ENCODE measurements around the gene DCTN3. TPM values are rescaled to one million over a fixed set of nuclear protein-coding genes. Genes with fewer than 3 reads are reported as not detected.
A peak's percentile ranks its signal among the peaks of the same experiment; 100 is the strongest.

DCTN3 gene
- total and polyA plus RNA-seq, 4 experiments from 2014 or later, result 57.8 to 144 (median 87.0) TPM

- peaks cover 12 to 45% (median 20%) of the 10 kb centered on the region in 4 donors for H3K4me1 Mint-ChIP-seq
- H3K27ac Mint-ChIP-seq, result peak within 1 kb of the TSS in 3 of 7 donors; percentile 5 to 63 (median 30)
- H3K9me3 Mint-ChIP-seq, result peaks cover 0 to 2% (median 0%) of the 10 kb centered on the region in 8 donors
- H3K27ac ChIP-seq (ENCODE audit: low read depth, low read length), result no peak within 1 kb of the TSS
- H3K4me3 ChIP-seq (ENCODE audit: low read length in 2 of 2), result peak within 1 kb of the TSS in 1 of 2 donors; percentile 50
- intact Hi-C loops (cut with micrococcal nuclease), result loop anchor here (5.0 kb wide), 1 partner anchor 43 kb away; no protein-coding TSS in a partner anchor
- DNase-seq, result peak in 2 of 5 donors; percentile 10 to 20
- no peaks in the 10 kb centered on the region for H3K9me3 ChIP-seq (ENCODE audit: control insufficient read depth in 1 of 2, low read length in 2 of 2)
- H3K4me1 ChIP-seq (ENCODE audit: insufficient read depth, low read length), result peaks cover 25% of the 10 kb centered on the region
- ChIA-PET CTCF (ENCODE audit: partially characterized antibody) (no interaction called here), POLR2A (ENCODE audit: partially characterized antibody) (no interaction called here)
- peak within 1 kb of the TSS; percentile 78 to 86 (median 82) for H3K4me3 Mint-ChIP-seq
- H3K36me3 Mint-ChIP-seq, result no peaks in the 10 kb centered on the region
- no peaks in the 10 kb centered on the region for H3K36me3 ChIP-seq (ENCODE audit: insufficient read depth, low read length)
- peaks cover 56 to 74% of the 10 kb centered on the region in 2 donors for H3K27me3 Mint-ChIP-seq
- H3K27me3 ChIP-seq (ENCODE audit: insufficient read depth, low read length), result peaks cover 43% of the 10 kb centered on the region
Measured at GRCh38 chr9:34589636-34590380, 30.5 kb downstream of the DCTN3 start, which contains the start of gene CNTFR. Gene CNTFR, minus strand, starts transcription at chr9:34589724. Its CDS starts 20,743 bp downstream, at chr9:34568981.

- Histone ChIP-seq H3K36me3 (ENCODE audit: insufficient read depth, low read length) (no peaks in the 10 kb centered on the region), H3K27me3 (ENCODE audit: insufficient read depth, low read length) (peaks cover 44% of the 10 kb centered on the region), H3K9me3 (ENCODE audit: control insufficient read depth in 1 of 2, low read length in 2 of 2) (no peaks in the 10 kb centered on the region), H3K4me1 (ENCODE audit: insufficient read depth, low read length) (peaks cover 25% of the 10 kb centered on the region), H3K27ac (ENCODE audit: low read depth, low read length) (no peak overlapping the region), H3K4me3 (ENCODE audit: low read length in 2 of 2) (no peak overlapping the region)
- ChIA-PET POLR2A (ENCODE audit: partially characterized antibody) (no interaction called here), CTCF (ENCODE audit: partially characterized antibody) (interaction anchor here (1.8 kb wide), 1 partner anchor 185 kb away, joined by 7 read pairs; no protein-coding TSS in a partner anchor)
- Mint-ChIP-seq H3K27me3 (peaks cover 58 to 82% of the 10 kb centered on the region in 2 donors), H3K4me3 (peak overlapping the region; percentile 70 to 86 (median 79)), H3K4me1 (peaks cover 12 to 45% (median 20%) of the 10 kb centered on the region in 4 donors), H3K27ac (peak overlapping the region in 1 of 7 donors; percentile 5), H3K9me3 (peaks cover 0 to 2% (median 0%) of the 10 kb centered on the region in 8 donors), H3K36me3 (no peaks in the 10 kb centered on the region)
- DNase-seq, result no peak
- intact Hi-C loops (cut with micrococcal nuclease), result no loop called here
Measured at GRCh38 chr9:34588671-34589635, 31.3 kb downstream of the DCTN3 start.

- peaks cover 25% of the 10 kb centered on the region for H3K4me1 ChIP-seq (ENCODE audit: insufficient read depth, low read length)
- H3K36me3 Mint-ChIP-seq, result no peaks in the 10 kb centered on the region
- no peak overlapping the region for H3K27ac Mint-ChIP-seq
- H3K27me3 ChIP-seq (ENCODE audit: insufficient read depth, low read length), result peaks cover 32% of the 10 kb centered on the region
- H3K4me3 ChIP-seq (ENCODE audit: low read length in 2 of 2), result no peak overlapping the region
- H3K9me3 Mint-ChIP-seq, result peaks cover 0 to 2% (median 0%) of the 10 kb centered on the region in 8 donors
- no peaks in the 10 kb centered on the region for H3K9me3 ChIP-seq (ENCODE audit: control insufficient read depth in 1 of 2, low read length in 2 of 2)
- H3K27ac ChIP-seq (ENCODE audit: low read depth, low read length), result no peak overlapping the region
- ChIA-PET POLR2A (ENCODE audit: partially characterized antibody) (no interaction called here), CTCF (ENCODE audit: partially characterized antibody) (interaction anchor here (0.6 to 1.8 kb wide), 4 partner anchors 68 to 254 kb away, joined by 3 to 7 read pairs (median 3); no protein-coding TSS in a partner anchor)
- H3K36me3 ChIP-seq (ENCODE audit: insufficient read depth, low read length), result no peaks in the 10 kb centered on the region
- DNase-seq, result no peak
- intact Hi-C loops (cut with micrococcal nuclease), result no loop called here
- H3K27me3 Mint-ChIP-seq, result peaks cover 53 to 79% of the 10 kb centered on the region in 2 donors
- peak overlapping the region in 3 of 8 donors; percentile 2 to 77 (median 14) for H3K4me3 Mint-ChIP-seq
- H3K4me1 Mint-ChIP-seq, result peaks cover 12 to 39% (median 18%) of the 10 kb centered on the region in 4 donors
Measured at GRCh38 chr9:34587271-34587670, 33.0 kb downstream of the DCTN3 start.

GRCh38 chr9:34585946-34586669 is 34.2 kb downstream of the DCTN3 start:
- H3K27me3 ChIP-seq (ENCODE audit: insufficient read depth, low read length), result peaks cover 24% of the 10 kb centered on the region
- H3K36me3 ChIP-seq (ENCODE audit: insufficient read depth, low read length), result no peaks in the 10 kb centered on the region
- H3K4me3 ChIP-seq (ENCODE audit: low read length in 2 of 2), result no peak overlapping the region
- Mint-ChIP-seq H3K4me3 (no peak overlapping the region), H3K36me3 (no peaks in the 10 kb centered on the region), H3K4me1 (peaks cover 12 to 32% (median 18%) of the 10 kb centered on the region in 4 donors), H3K27me3 (peaks cover 53 to 80% of the 10 kb centered on the region in 2 donors), H3K27ac (no peak overlapping the region), H3K9me3 (no peaks in the 10 kb centered on the region)
- no peak for DNase-seq
- intact Hi-C loops (cut with micrococcal nuclease), result no loop called here
- H3K9me3 ChIP-seq (ENCODE audit: control insufficient read depth in 1 of 2, low read length in 2 of 2), result no peaks in the 10 kb centered on the region
- H3K27ac ChIP-seq (ENCODE audit: low read depth, low read length), result no peak overlapping the region
- CTCF ChIA-PET (ENCODE audit: partially characterized antibody), result interaction anchor here (1.5 kb wide), 1 partner anchor 9 kb away, joined by 5 read pairs; no protein-coding TSS in a partner anchor
- peaks cover 16% of the 10 kb centered on the region for H3K4me1 ChIP-seq (ENCODE audit: insufficient read depth, low read length)
- POLR2A ChIA-PET (ENCODE audit: partially characterized antibody), result no interaction called here

GRCh38 chr9:34584970-34585369 is 35.3 kb downstream of the DCTN3 start:
- peaks cover 57 to 83% of the 10 kb centered on the region in 2 donors for H3K27me3 Mint-ChIP-seq
- Histone ChIP-seq H3K27me3 (ENCODE audit: insufficient read depth, low read length) (peaks cover 15% of the 10 kb centered on the region), H3K4me1 (ENCODE audit: insufficient read depth, low read length) (peaks cover 8% of the 10 kb centered on the region), H3K27ac (ENCODE audit: low read depth, low read length) (no peak overlapping the region), H3K9me3 (ENCODE audit: control insufficient read depth in 1 of 2, low read length in 2 of 2) (no peaks in the 10 kb centered on the region), H3K36me3 (ENCODE audit: insufficient read depth, low read length) (no peaks in the 10 kb centered on the region), H3K4me3 (ENCODE audit: low read length in 2 of 2) (no peak overlapping the region)
- POLR2A ChIA-PET (ENCODE audit: partially characterized antibody), result no interaction called here
- H3K36me3 Mint-ChIP-seq, result no peaks in the 10 kb centered on the region
- H3K9me3 Mint-ChIP-seq, result no peaks in the 10 kb centered on the region
- no peak for DNase-seq
- intact Hi-C loops (cut with micrococcal nuclease), result no loop called here
- H3K4me1 Mint-ChIP-seq, result peaks cover 7 to 21% (median 11%) of the 10 kb centered on the region in 4 donors
- CTCF ChIA-PET (ENCODE audit: partially characterized antibody), result interaction anchor here (0.7 to 1.5 kb wide), 2 partner anchors 10 to 181 kb away, joined by 4 to 5 read pairs; no protein-coding TSS in a partner anchor
- H3K4me3 Mint-ChIP-seq, result no peak overlapping the region
- H3K27ac Mint-ChIP-seq, result no peak overlapping the region

- intact Hi-C loops (cut with micrococcal nuclease), result no loop called here
- Mint-ChIP-seq H3K27ac (no peak overlapping the region), H3K4me1 (peaks cover 0 to 19% (median 4%) of the 10 kb centered on the region in 4 donors), H3K4me3 (no peak overlapping the region), H3K27me3 (peaks cover 53 to 80% of the 10 kb centered on the region in 2 donors), H3K36me3 (no peaks in the 10 kb centered on the region), H3K9me3 (no peaks in the 10 kb centered on the region)
- peaks cover 23% of the 10 kb centered on the region for H3K27me3 ChIP-seq (ENCODE audit: insufficient read depth, low read length)
- CTCF ChIA-PET (ENCODE audit: partially characterized antibody), result interaction anchor here (1.3 kb wide), 1 partner anchor 9 kb away, joined by 4 read pairs; no protein-coding TSS in a partner anchor
- no peak for DNase-seq
- POLR2A ChIA-PET (ENCODE audit: partially characterized antibody), result no interaction called here
- H3K4me3 ChIP-seq (ENCODE audit: low read length in 2 of 2), result no peak overlapping the region
- H3K9me3 ChIP-seq (ENCODE audit: control insufficient read depth in 1 of 2, low read length in 2 of 2), result no peaks in the 10 kb centered on the region
- no peaks in the 10 kb centered on the region for H3K36me3 ChIP-seq (ENCODE audit: insufficient read depth, low read length)
- H3K4me1 ChIP-seq (ENCODE audit: insufficient read depth, low read length), result peaks cover 8% of the 10 kb centered on the region
- H3K27ac ChIP-seq (ENCODE audit: low read depth, low read length), result no peak overlapping the region
Measured at GRCh38 chr9:34582787-34583186, 37.5 kb downstream of the DCTN3 start.
